ENCODE measurements around the gene COLEC12. TPM values are rescaled to one million over a fixed set of nuclear protein-coding genes. Genes with fewer than 3 reads are reported as not detected.

The COLEC12 gene
- total and polyA plus RNA-seq, 7 experiments from 2014 or later, result 0.12 to 0.35 (median 0.19) TPM; not detected in 4

- peaks cover 15 to 45% (median 32%) of the 10 kb centered on the region in 7 donors for H3K4me1 Mint-ChIP-seq
These were observed 230.9 kb downstream of the COLEC12 start for GRCh38 chr18:269480-270095.

GRCh38 chr18:267688-268552 is 232.6 kb downstream of the COLEC12 start, which contains the start of gene THOC1:
Gene THOC1, minus strand, starts transcription at chr18:268047. Its CDS starts 28 bp downstream, at chr18:268019.
- peak within 1 kb of the TSS; percentile 98 for H3K27ac ChIP-seq (ENCODE audit: low read depth, low read length)
- H3K27me3 ChIP-seq (ENCODE audit: control insufficient read depth in 2 of 2, insufficient read depth in 2 of 2, low read length in 2 of 2), result no peaks in the 10 kb centered on the region
- peak; percentile 88 to 95 (median 93) for DNase-seq
- H3K4me3 Mint-ChIP-seq, result peak within 1 kb of the TSS; percentile 93 to 100 (median 98)
- peaks cover 11 to 18% of the 10 kb centered on the region in 2 donors for H3K4me1 ChIP-seq (ENCODE audit: control insufficient read depth in 2 of 2, insufficient read depth in 2 of 2, low read length in 2 of 2)
- H3K9me3 Mint-ChIP-seq, result peaks cover 0 to 7% (median 0%) of the 10 kb centered on the region in 11 donors
- H3K36me3 Mint-ChIP-seq, result peaks cover 7 to 21% (median 16%) of the 10 kb centered on the region in 5 donors
- no peaks in the 10 kb centered on the region for H3K27me3 Mint-ChIP-seq
- ATAC-seq, result peak; percentile 96
- peaks cover 19 to 51% (median 38%) of the 10 kb centered on the region in 7 donors for H3K4me1 Mint-ChIP-seq
- peak within 1 kb of the TSS; percentile 99 for H3K4me3 ChIP-seq (ENCODE audit: low read length)
- peaks cover 0 to 27% (median 11%) of the 10 kb centered on the region in 3 experiments for H3K36me3 ChIP-seq (ENCODE audit: control insufficient read depth in 2 of 3, insufficient read depth in 3 of 3, low read length in 3 of 3)
- peak within 1 kb of the TSS; percentile 99 to 100 (median 100) for H3K27ac Mint-ChIP-seq
- POLR2A ChIA-PET, result interaction anchor here (0.7 to 3.5 kb wide), 8 partner anchors 17 to 444 kb away, joined by 3 to 31 read pairs (median 3); partner anchors contain the start of genes ENOSF1 and USP14
- intact Hi-C loops (cut with micrococcal nuclease), result loop anchor here (1.0 to 5.0 kb wide), 9 partner anchors 110 to 564 kb away; partner anchors contain the start of genes CLUL1 (in 2 of the 2), ENOSF1 (in 2 of the 2), USP14 (in 2 of the 2) and YES1 (in 2 of the 2)
- CTCF ChIA-PET, result interaction anchor here (0.6 to 1.2 kb wide), 2 partner anchors 36 to 563 kb away, joined by 3 to 4 read pairs; no protein-coding TSS in a partner anchor
- H3K9me3 ChIP-seq (ENCODE audit: control insufficient read depth in 2 of 3, low read length in 3 of 3), result no peaks in the 10 kb centered on the region

More at GRCh38 chr18:269480-270095, 230.9 kb downstream of the COLEC12 start:
- H3K27ac Mint-ChIP-seq, result peak overlapping the region in 7 of 9 donors; percentile 27 to 89 (median 60)
- H3K36me3 Mint-ChIP-seq, result peaks cover 0 to 7% (median 4%) of the 10 kb centered on the region in 5 donors
- intact Hi-C loops (cut with micrococcal nuclease), result loop anchor here (2.0 to 5.0 kb wide), 5 partner anchors 157 to 563 kb away; partner anchors contain the start of genes CLUL1 (in 2 of the 2), ENOSF1 (in 1 of the 2) and YES1 (in 1 of the 2)
- Histone ChIP-seq H3K4me1 (ENCODE audit: control insufficient read depth in 2 of 2, insufficient read depth in 2 of 2, low read length in 2 of 2) (peaks cover 11 to 18% of the 10 kb centered on the region in 2 donors), H3K36me3 (ENCODE audit: control insufficient read depth in 2 of 3, insufficient read depth in 3 of 3, low read length in 3 of 3) (peaks cover 0 to 13% (median under 1%) of the 10 kb centered on the region in 3 experiments), H3K27me3 (ENCODE audit: control insufficient read depth in 2 of 2, insufficient read depth in 2 of 2, low read length in 2 of 2) (no peaks in the 10 kb centered on the region), H3K4me3 (ENCODE audit: low read length) (no peak overlapping the region), H3K27ac (ENCODE audit: low read depth, low read length) (no peak overlapping the region), H3K9me3 (ENCODE audit: control insufficient read depth in 2 of 3, low read length in 3 of 3) (no peaks in the 10 kb centered on the region)
- DNase-seq, result no peak
- ATAC-seq, result no peak
- peak overlapping the region; percentile 41 to 100 (median 96) for H3K4me3 Mint-ChIP-seq
- H3K9me3 Mint-ChIP-seq, result peaks cover 0 to 7% (median 0%) of the 10 kb centered on the region in 11 donors
- ChIA-PET CTCF (interaction anchor here (0.6 kb wide), 1 partner anchor 105 kb away, joined by 3 read pairs; no protein-coding TSS in a partner anchor), POLR2A (interaction anchor here (1.3 to 3.5 kb wide), 2 partner anchors 111 to 327 kb away, joined by 3 to 31 read pairs; partner anchors contain the start of genes CLUL1 and USP14)
- H3K27me3 Mint-ChIP-seq, result no peaks in the 10 kb centered on the region

- peaks cover 0 to 7% (median 0%) of the 10 kb centered on the region in 11 donors for H3K9me3 Mint-ChIP-seq
These were observed 233.2 kb downstream of the COLEC12 start for GRCh38 chr18:267380-267687.

More at GRCh38 chr18:267380-267687, 233.2 kb downstream of the COLEC12 start:
- POLR2A ChIA-PET, result interaction anchor here (0.8 to 3.5 kb wide), 5 partner anchors 76 to 445 kb away, joined by 3 to 31 read pairs (median 3); partner anchors contain the start of genes ENOSF1 and USP14
- peak overlapping the region; percentile 99 to 100 (median 100) for H3K27ac Mint-ChIP-seq
- H3K9me3 ChIP-seq (ENCODE audit: control insufficient read depth in 2 of 3, low read length in 3 of 3), result no peaks in the 10 kb centered on the region
- peaks cover 7 to 21% (median 16%) of the 10 kb centered on the region in 5 donors for H3K36me3 Mint-ChIP-seq
- no peak for ATAC-seq
- no peak for DNase-seq
- peak overlapping the region; percentile 98 for H3K27ac ChIP-seq (ENCODE audit: low read depth, low read length)
- CTCF ChIA-PET, result no interaction called here
- no peaks in the 10 kb centered on the region for H3K27me3 Mint-ChIP-seq
- peaks cover 11 to 18% of the 10 kb centered on the region in 2 donors for H3K4me1 ChIP-seq (ENCODE audit: control insufficient read depth in 2 of 2, insufficient read depth in 2 of 2, low read length in 2 of 2)
- H3K4me3 ChIP-seq (ENCODE audit: low read length), result peak overlapping the region; percentile 99
- intact Hi-C loops (cut with micrococcal nuclease), result loop anchor here (1.0 to 5.0 kb wide), 5 partner anchors 155 to 565 kb away; partner anchors contain the start of genes ENOSF1 (in 1 of the 2) and YES1 (in 1 of the 2)
- no peaks in the 10 kb centered on the region for H3K27me3 ChIP-seq (ENCODE audit: control insufficient read depth in 2 of 2, insufficient read depth in 2 of 2, low read length in 2 of 2)
- peak overlapping the region; percentile 93 to 100 (median 98) for H3K4me3 Mint-ChIP-seq
- peaks cover 19 to 51% (median 38%) of the 10 kb centered on the region in 7 donors for H3K4me1 Mint-ChIP-seq
- H3K36me3 ChIP-seq (ENCODE audit: control insufficient read depth in 2 of 3, insufficient read depth in 3 of 3, low read length in 3 of 3), result peaks cover 0 to 27% (median 11%) of the 10 kb centered on the region in 3 experiments

Other genes starting within 250 kb of the COLEC12 start
- gene THOC1, start 232.7 kb downstream of the COLEC12 start, total RNA-seq, result 10 to 100 TPM; 56.7 to 93.7 (median 74.5) TPM
- gene THOC1, start 232.7 kb downstream of the COLEC12 start, polyA plus RNA-seq, result 10 to 100 TPM; 15.1 to 17.5 TPM
- gene CETN1, start 79.7 kb upstream of the COLEC12 start, total RNA-seq, result not detected
- gene CETN1, start 79.7 kb upstream of the COLEC12 start, polyA plus RNA-seq, result not detected
- gene CLUL1, start 96.3 kb upstream of the COLEC12 start, total RNA-seq, result under 1 TPM in 1 of 5 experiments, not detected in 4; 0.19 TPM
- gene CLUL1, start 96.3 kb upstream of the COLEC12 start, polyA plus RNA-seq, result under 1 TPM; 0.26 to 0.52 TPM
- 100 to 1,000 TPM in 1 of 5 experiments, 1 to 10 TPM in 1, under 1 TPM in 1, not detected in 2; 0.85 to 241 (median 2.0) TPM for gene TYMS, start 157.0 kb upstream of the COLEC12 start, total RNA-seq
- gene TYMS, start 157.0 kb upstream of the COLEC12 start, polyA plus RNA-seq, result not detected
- 100 to 1,000 TPM in 2 of 5 experiments, 10 to 100 TPM in 3; 80.1 to 137 (median 90.0) TPM for gene ENOSF1, start 211.9 kb upstream of the COLEC12 start, total RNA-seq
- gene ENOSF1, start 211.9 kb upstream of the COLEC12 start, polyA plus RNA-seq, result 10 to 100 TPM; 12.2 to 16.5 TPM

All from naive thymus-derived CD4-positive, alpha-beta T cell (primary cell).